Measurements from ENCODE around the gene LHPP. TPM values are rescaled to one million over a fixed set of nuclear protein-coding genes. Genes with fewer than 3 reads are reported as not detected.

The LHPP gene
- total RNA-seq, 1 donor from 2014 or later: 8.8 TPM

DNA sequence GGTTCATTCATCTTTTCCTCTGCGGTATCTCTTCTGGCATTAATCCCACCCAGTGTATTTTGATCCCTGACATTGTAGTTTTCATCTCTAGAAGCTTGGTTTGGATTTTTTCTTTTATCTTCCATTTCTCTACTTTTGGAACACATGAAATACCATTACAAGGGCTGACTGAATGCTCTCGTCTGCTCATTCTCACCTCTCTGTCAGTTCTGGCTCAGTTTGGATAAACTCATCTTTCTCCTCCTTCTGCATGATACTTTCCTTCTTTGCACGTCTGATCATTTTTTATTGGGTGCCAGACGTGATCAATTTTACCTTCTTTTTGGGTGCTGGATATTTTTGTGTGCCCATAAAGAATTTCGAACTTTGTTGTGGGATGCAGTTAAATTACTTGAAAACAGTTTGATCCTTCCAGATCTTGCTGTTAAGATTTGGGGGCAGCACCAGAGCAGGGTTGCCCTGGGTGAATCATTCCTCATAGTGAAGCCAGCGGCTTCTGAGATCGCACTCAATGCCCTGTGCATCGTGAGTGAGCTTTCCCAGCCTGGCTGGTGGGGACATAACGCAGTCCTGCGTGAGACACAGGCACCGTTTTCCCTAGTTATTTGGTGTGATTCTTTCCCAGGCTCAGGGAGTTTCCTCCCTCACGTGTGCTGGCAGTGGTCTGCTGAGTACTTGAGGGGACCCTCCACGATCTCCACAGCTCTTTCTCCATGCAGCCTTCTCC is 53.8 kb downstream of the LHPP start:
- Mint-ChIP-seq H3K27ac (ENCODE audit: unreplicated experiment) (no peak overlapping the region), H3K27me3 (ENCODE audit: low read depth) (no peaks in the 10 kb centered on the region), H3K4me3 (no peak overlapping the region), H3K4me1 (peaks cover 9% of the 10 kb centered on the region), H3K9me3 (no peaks in the 10 kb centered on the region), H3K36me3 (ENCODE audit: low read depth) (no peaks in the 10 kb centered on the region)
- DNase-seq (ENCODE audit: low read depth, low spot score): no peak
- TF ChIP-seq, protein P1, sequence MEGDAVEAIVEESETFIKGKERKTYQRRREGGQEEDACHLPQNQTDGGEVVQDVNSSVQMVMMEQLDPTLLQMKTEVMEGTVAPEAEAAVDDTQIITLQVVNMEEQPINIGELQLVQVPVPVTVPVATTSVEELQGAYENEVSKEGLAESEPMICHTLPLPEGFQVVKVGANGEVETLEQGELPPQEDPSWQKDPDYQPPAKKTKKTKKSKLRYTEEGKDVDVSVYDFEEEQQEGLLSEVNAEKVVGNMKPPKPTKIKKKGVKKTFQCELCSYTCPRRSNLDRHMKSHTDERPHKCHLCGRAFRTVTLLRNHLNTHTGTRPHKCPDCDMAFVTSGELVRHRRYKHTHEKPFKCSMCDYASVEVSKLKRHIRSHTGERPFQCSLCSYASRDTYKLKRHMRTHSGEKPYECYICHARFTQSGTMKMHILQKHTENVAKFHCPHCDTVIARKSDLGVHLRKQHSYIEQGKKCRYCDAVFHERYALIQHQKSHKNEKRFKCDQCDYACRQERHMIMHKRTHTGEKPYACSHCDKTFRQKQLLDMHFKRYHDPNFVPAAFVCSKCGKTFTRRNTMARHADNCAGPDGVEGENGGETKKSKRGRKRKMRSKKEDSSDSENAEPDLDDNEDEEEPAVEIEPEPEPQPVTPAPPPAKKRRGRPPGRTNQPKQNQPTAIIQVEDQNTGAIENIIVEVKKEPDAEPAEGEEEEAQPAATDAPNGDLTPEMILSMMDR (conservative IDR thresholded peaks at IDR 0.05): no peak

DNA sequence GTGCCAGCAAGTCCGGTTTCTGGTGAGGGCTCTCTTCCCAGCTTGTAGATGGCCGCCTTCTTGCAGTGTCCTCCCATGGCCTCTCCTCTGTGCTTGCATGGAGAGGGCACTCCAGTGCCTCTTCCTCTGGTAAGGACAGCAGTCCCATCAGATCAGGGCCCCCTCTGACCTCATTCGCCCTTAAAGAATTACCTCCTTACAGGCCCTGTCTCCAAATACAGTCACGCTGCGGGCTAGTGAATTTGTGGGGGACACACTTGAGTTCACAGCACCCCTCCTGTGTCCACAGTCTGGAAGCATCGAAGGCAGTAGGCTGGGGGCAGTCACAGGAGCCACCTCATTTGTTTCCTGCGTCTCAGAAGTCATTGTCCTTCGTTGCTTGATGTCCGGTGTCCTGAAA is 54.6 kb downstream of the LHPP start:
- H3K9me3 Mint-ChIP-seq: no peaks in the 10 kb centered on the region
- H3K4me3 Mint-ChIP-seq: no peak overlapping the region
- H3K27ac Mint-ChIP-seq (ENCODE audit: unreplicated experiment): no peak overlapping the region
- peaks cover 9% of the 10 kb centered on the region for H3K4me1 Mint-ChIP-seq
- DNase-seq (ENCODE audit: low read depth, low spot score): no peak
- TF ChIP-seq, protein P1 (conservative IDR thresholded peaks at IDR 0.05): no peak
- no peaks in the 10 kb centered on the region for H3K27me3 Mint-ChIP-seq (ENCODE audit: low read depth)
- no peaks in the 10 kb centered on the region for H3K36me3 Mint-ChIP-seq (ENCODE audit: low read depth)

DNA sequence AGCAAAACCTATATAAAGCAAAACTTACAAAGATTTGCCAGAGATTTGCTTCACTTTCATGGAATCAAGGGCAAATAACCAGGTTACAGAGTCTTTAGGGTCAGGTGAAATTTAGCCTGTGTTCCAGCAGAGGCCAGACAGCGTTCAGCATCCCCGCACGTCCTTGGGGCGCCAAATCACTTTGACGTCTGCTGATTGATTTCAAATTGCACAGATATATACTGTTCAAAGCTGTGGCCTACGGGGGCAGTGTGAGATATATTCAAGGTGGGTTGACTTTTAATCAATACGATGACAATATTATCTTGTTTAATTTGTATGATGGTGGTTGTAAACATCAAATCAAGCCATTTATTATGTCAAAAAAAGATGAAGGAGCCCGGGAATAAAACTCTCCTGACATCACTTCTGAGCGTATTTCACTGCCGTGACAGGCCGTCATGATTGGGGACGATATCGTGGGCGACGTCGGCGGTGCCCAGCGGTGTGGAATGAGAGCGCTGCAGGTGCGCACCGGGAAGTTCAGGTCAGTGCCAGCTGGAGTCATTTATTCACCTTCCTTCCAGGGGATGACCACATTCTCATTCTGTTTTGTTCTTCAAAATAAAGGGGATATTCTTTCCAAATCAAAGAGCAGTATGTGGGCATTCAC is 55.2 kb downstream of the LHPP start:
- H3K27me3 Mint-ChIP-seq (ENCODE audit: low read depth): no peaks in the 10 kb centered on the region
- TF ChIP-seq, protein P1 (conservative IDR thresholded peaks at IDR 0.05): no peak
- no peaks in the 10 kb centered on the region for H3K36me3 Mint-ChIP-seq (ENCODE audit: low read depth)
- H3K4me1 Mint-ChIP-seq: peaks cover 9% of the 10 kb centered on the region
- no peaks in the 10 kb centered on the region for H3K9me3 Mint-ChIP-seq
- H3K27ac Mint-ChIP-seq (ENCODE audit: unreplicated experiment): no peak overlapping the region
- no peak for DNase-seq (ENCODE audit: low read depth, low spot score)
- no peak overlapping the region for H3K4me3 Mint-ChIP-seq

DNA sequence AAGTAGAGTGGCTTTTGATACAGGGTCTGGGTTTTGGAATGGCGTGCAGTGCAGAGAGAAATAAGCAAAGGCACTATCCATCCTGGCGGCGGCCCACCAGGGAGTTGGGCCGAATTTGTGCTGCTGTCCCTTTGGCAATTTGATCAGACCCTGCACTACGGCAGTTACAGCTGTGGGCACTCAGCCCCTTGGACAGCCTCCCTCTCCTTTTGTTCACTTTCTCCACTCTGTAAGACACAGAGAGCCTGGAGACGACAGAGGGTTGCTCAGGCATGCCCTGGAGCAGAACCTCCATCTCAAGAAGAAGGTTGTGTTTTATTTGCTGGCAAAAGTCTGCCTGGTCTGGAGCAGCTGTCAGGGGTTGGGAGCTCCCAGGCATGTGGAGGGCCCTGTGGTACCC is 55.8 kb downstream of the LHPP start:
- TF ChIP-seq, protein P1 (conservative IDR thresholded peaks at IDR 0.05): no peak
- Mint-ChIP-seq H3K27me3 (ENCODE audit: low read depth) (no peaks in the 10 kb centered on the region), H3K4me1 (peaks cover 9% of the 10 kb centered on the region), H3K27ac (ENCODE audit: unreplicated experiment) (no peak overlapping the region), H3K9me3 (no peaks in the 10 kb centered on the region), H3K36me3 (ENCODE audit: low read depth) (no peaks in the 10 kb centered on the region), H3K4me3 (no peak overlapping the region)
- DNase-seq (ENCODE audit: low read depth, low spot score): no peak

DNA sequence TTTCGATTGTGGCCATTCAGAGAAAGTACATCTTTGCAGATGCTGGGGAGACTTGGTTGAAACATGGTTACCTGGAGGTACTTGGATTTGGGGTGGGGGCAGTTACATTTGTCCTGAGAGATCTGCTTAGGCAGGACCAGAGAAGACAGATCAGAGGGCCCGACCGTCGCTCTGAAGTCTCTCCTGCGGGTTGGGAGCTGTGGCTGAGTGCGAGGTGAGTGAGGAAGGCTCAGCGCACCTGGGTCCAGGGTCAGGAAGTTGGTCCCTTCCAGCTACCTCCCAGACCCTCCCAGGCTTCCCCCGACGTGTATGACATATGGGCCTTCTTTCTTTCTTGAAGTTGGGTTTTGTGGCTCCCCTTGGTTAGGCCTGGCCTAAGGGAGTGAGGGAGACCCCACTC is 56.3 kb downstream of the LHPP start:
- no peaks in the 10 kb centered on the region for H3K9me3 Mint-ChIP-seq
- H3K4me1 Mint-ChIP-seq: peaks cover 13% of the 10 kb centered on the region
- DNase-seq (ENCODE audit: low read depth, low spot score): no peak
- no peaks in the 10 kb centered on the region for H3K27me3 Mint-ChIP-seq (ENCODE audit: low read depth)
- H3K27ac Mint-ChIP-seq (ENCODE audit: unreplicated experiment): no peak overlapping the region
- H3K36me3 Mint-ChIP-seq (ENCODE audit: low read depth): no peaks in the 10 kb centered on the region
- no peak overlapping the region for H3K4me3 Mint-ChIP-seq
- TF ChIP-seq, protein P1 (conservative IDR thresholded peaks at IDR 0.05): no peak

Measured in neural crest cell (in vitro differentiated cells).